Diencephalon (tissue), 1 donor: Measurements from ENCODE around the gene ITGB3BP. TPM values are rescaled to one million over a fixed set of nuclear protein-coding genes. Genes with fewer than 3 reads are reported as not detected.

ENCODE experiments used
- small RNA-seq: library from RNA; depleted of rRNA; stranded (forward); fragments of <200 nt; gene quantifications from one replicate; pipeline ENCODE3, GENCODE V24; 2014
- total RNA-seq: library from RNA; depleted of rRNA; stranded (reverse); fragments of >200 nt; gene quantifications from one replicate; pipeline ENCODE4 v1.2.3, GENCODE V29; 2014

The ITGB3BP gene, protein sequence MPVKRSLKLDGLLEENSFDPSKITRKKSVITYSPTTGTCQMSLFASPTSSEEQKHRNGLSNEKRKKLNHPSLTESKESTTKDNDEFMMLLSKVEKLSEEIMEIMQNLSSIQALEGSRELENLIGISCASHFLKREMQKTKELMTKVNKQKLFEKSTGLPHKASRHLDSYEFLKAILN
- 18.0 TPM for total RNA-seq

DNA sequence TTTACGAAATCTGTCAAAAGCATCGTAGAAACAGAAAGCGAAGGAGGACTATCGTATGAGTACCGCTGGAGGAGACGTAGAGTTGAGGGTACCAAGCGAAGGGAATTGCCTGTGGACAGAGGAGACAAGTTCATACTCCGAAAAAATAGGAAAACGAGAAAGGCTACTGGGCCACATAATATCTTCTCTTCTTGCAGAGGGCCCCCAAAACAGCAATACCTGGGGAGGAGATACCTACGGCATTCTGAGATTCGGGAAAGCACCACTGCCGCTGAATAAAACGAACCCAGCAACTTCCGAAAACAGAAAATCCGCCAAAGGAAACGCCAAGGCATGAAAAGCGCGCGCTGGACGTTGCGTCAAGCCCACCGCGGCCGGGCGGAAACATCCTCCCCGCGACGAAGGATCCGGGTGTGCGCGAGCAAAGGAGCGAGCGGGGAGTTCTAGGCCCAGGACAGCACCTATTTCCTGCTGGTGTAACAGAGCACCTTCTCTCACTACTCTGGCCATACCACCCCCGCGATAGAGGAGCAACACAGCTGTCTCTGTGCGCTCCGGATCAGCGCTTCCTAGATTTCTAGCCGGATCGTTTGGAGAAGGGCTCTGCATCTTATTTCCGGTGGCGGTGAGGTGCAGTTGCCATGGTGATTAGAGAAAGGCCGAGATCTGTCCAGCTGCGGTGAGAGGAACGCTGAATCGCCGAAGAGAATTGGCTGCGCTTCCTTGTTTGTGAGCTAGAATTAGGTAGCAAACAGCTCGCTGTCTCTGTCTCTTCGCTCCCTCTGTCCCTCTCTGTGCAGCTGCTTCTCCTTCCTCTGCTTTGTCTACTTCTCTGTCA lies at the start of gene ITGB3BP, which contains the start of gene EFCAB7:
TSS of gene ITGB3BP (minus strand) at position 335 of the 838 bp plus-strand sequence. CDS start at position 243, 92 bp downstream.
TSS of gene EFCAB7 (plus strand) at position 635 of the 838 bp plus-strand sequence. CDS start 2,048 bp downstream, outside the sequence.

Small RNA genes within 50 kb of the gene (small RNA-seq; reads per million reads assigned to genes)
- gene RF02105 (not detected), gene RF02106 (not detected), gene RF02107 (not detected), gene RF02108 (not detected), gene RF02109 (not detected), gene RF02110 (not detected), gene RN7SL488P (not detected), gene RNU7-123P (not detected)

Other genes starting within 250 kb of the ITGB3BP start
- gene FOXD3, start 200.7 kb downstream of the ITGB3BP start, total RNA-seq = not detected
- 44.3 TPM for gene ALG6, start 155.6 kb downstream of the ITGB3BP start, total RNA-seq
- 38.3 TPM for gene EFCAB7, start 300 bp upstream of the ITGB3BP start, total RNA-seq
- 30.7 TPM for gene PGM1, start 70.2 kb upstream of the ITGB3BP start, total RNA-seq